ENCODE results near the gene PCTP.

Gene PCTP

DNA sequence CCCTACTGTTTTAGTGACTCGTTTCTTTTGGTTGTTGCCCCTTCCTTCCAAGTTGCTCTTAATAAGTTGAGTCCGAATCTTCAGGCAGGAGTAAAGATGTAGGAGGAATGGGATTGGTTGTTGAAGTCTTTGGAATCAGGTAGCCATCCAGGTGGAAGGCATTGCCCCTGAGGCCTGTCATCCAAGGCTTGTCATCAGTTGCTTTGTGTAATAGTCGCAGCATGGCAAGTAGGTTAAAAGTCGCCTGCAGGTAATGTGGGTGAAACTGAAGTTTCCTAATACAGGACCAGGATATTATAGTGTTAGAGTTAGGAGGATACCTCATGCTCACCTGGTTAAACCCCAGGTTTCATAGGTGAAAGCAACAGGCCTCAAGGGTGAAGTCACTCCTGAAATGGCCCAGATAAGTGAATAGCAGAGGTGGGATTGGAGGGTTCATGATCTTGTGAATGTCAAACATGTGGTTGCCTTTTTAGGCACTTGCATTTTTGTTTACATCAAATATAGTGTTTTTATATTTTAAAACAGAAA is 934 bp downstream of the PCTP start:
- in situ Hi-C loops (cut with HindIII; ENCODE audit: low sequenced_read_pairs) = no loop called here

DNA sequence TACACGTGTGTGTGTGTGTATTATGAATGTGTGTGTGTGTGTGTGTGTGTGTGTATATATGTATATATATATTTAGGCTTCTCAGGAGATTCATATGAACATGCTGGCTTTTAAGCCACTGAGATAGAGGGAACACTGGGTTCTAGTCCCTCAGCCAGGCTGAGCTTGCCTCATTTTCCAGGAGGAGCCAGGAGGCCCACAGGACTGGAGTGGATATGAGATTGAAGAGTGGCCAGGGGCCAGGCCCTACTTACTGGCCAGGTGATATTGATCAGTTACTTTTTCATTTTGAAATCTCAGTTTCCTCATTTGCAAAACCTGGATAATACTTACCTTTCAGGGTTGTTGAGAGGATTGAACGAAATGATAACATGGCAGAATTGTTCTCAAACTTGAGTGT is 5.8 kb downstream of the PCTP start:
- in situ Hi-C loops (cut with HindIII; ENCODE audit: low sequenced_read_pairs) = no loop called here

GRCh38 chr17:55757659-55758058 is 6.8 kb downstream of the PCTP start:
- in situ Hi-C loops (cut with HindIII; ENCODE audit: low sequenced_read_pairs) = no loop called here

- in situ Hi-C loops (cut with HindIII; ENCODE audit: low sequenced_read_pairs) = no loop called here
These were observed 7.3 kb downstream of the PCTP start for GRCh38 chr17:55758171-55758570.

- in situ Hi-C loops (cut with HindIII; ENCODE audit: low sequenced_read_pairs) = no loop called here
These were observed 9.9 kb downstream of the PCTP start for GRCh38 chr17:55760643-55761355.

DNA sequence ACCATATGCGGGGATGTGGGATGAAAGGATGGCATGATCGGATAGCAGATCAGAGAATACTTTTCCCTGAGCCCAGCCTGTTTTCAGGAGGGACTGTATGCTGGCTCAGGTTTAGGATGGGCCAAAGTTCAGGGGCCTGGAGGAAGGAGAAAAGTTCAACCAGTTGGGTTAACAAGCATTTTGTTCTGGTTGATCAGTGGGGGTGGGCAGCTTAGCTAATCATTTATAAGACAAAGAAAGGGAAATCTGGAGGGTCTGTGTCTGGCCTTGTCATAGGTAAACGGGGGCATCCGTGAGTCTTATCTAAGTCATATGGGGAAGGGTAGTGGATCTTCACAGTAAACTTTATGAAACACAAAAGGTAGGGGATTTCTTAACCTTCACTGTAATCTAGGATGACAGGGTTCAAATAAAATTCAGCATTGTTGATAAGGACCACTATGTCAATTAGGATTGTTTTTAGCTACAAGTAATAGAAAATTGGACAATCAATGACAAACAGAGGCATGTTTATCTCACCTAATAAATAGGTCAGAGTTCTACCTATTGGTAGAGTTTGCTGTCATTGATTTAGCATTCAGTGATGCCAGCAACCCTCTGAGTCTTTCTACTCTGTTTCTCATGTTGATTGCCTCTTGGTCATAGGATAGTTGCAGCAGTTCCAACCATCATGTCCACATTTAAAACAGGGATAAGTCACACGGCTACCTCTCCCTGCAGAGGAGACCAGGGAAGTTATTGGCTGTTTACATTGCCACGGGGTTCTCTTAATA is 11.4 kb downstream of the PCTP start:
- in situ Hi-C loops (cut with HindIII; ENCODE audit: low sequenced_read_pairs) = no loop called here

DNA sequence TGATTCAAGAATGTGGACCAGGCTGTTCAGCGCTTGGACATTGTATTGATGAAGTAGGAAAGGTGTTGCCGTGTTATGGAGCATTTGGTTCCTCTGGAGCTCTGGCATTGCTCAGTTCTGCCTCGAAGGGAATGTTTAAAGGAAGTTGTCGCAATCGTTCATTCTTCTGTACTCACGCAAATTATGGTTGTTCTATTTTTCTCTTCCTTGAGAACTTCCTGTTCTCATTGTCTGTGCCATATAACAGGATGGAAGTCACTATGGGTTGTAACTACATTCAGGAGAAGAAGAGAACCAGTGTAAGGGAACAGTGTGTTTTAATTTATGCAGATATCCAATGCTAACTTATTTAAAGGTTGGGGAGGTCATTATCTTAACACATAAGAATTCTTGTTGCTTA is 13.0 kb downstream of the PCTP start:
- in situ Hi-C loops (cut with HindIII; ENCODE audit: low sequenced_read_pairs) = no loop called here

DNA sequence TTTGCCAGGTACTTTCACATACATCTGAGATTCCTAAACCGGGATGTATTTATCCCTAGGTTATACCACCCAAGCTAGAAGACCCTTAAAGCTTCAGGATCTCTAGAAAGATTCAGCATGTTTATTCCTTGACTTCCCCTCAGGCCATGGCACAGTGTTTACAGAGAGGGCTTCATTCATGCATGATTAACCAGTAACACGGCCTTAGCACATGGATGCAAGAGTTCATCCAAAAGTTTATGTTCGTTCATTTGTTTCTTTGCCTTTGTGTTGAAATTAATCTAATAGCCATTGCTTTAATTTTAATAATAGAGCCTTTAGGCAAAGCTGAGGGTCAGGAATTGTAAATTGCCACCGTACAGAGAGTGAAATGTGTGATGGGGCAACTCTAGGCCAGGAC is 13.8 kb downstream of the PCTP start:
- in situ Hi-C loops (cut with HindIII; ENCODE audit: low sequenced_read_pairs) = no loop called here

DNA sequence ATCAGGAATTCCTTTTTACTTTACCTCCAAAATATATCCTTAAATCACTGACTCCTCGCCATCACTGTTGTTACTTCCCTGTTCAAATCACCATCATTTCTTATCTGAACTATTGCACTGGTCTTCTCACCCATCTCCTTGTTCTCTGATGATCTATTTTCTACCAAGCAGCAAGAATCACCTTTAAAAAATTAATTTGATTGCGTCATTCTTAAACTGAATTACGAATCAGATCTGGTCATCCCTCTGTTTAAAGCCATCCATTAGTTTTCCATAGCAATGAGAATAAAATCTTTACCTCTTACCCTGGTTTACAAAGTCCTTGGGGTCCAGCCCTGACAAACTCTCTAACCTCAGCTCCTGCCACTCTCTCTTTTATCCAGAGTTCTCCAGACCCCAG is 14.6 kb downstream of the PCTP start:
- in situ Hi-C loops (cut with HindIII; ENCODE audit: low sequenced_read_pairs) = no loop called here

- in situ Hi-C loops (cut with HindIII; ENCODE audit: low sequenced_read_pairs) = no loop called here
These were observed 18.2 kb downstream of the PCTP start for GRCh38 chr17:55768936-55769624.

GRCh38 chr17:55769625-55770000 is 18.8 kb downstream of the PCTP start:
- in situ Hi-C loops (cut with HindIII; ENCODE audit: low sequenced_read_pairs) = no loop called here

- in situ Hi-C loops (cut with HindIII; ENCODE audit: low sequenced_read_pairs) = no loop called here
These were observed 19.5 kb downstream of the PCTP start for GRCh38 chr17:55770196-55770870.

DNA sequence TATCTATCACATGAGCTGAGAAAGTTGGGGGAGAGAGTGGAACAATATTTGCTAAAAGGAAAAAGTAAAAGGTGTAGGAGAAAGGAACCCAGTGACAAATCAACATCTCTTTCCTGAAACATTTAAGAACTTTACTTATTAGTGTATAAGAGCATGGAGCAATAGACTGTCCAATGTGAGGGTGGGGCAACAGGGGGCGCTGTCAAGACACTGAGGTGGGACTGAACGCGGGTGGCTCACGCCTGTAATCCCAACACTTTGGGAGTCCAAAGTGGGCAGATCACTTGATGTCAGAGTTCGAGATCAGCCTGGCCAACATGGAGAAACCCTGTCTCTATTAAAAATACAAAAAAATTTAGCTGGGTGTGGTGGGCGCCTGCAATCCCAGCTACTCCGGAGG is 21.2 kb downstream of the PCTP start:
- in situ Hi-C loops (cut with HindIII; ENCODE audit: low sequenced_read_pairs) = no loop called here

DNA sequence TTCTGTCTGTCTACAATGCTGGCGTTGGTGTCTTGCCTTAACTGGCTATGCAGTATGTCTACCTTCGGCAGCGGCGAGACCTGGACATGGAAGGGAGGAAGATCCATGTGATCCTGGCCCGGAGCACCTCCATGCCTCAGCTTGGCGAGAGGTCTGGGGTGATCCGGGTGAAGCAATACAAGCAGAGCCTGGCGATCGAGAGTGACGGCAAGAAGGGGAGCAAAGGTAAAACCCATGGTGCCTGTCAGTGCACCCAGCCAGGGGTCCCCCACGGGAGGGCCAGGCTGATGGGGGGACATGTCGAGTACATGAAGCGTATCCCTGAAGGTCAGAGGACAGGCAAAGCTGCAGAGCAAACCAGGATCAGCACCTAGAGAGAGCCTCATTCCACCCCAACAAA is 22.8 kb downstream of the PCTP start:
- in situ Hi-C loops (cut with HindIII; ENCODE audit: low sequenced_read_pairs) = no loop called here

DNA sequence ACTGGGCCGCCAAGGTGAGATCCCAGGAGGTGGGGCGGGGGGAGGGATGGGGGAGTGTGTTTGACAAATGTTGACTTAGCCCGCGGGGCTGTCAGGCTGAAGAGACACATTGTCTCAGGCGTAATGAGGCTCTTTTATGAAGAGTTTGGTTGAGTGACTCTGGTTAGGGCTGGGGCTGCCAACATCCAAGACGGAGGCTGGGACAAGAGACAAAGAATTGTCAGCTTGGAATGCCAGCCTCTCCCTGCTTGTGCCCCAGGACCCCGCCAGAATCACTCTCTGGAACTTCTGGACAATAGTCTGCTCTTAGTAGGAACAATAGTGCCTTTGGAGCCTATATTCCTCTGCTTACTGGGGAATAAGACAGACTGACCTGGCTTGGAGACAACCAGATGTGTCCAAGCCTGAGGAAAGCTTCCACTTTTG is 24.0 kb downstream of the PCTP start:
- in situ Hi-C loops (cut with HindIII; ENCODE audit: low sequenced_read_pairs) = loop anchor here (5.0 kb wide), 1 partner anchor 243 kb away; no protein-coding TSS in a partner anchor

GRCh38 chr17:55776271-55776670 is 25.4 kb downstream of the PCTP start:
- in situ Hi-C loops (cut with HindIII; ENCODE audit: low sequenced_read_pairs) = loop anchor here (5.0 kb wide), 1 partner anchor 244 kb away; no protein-coding TSS in a partner anchor

DNA sequence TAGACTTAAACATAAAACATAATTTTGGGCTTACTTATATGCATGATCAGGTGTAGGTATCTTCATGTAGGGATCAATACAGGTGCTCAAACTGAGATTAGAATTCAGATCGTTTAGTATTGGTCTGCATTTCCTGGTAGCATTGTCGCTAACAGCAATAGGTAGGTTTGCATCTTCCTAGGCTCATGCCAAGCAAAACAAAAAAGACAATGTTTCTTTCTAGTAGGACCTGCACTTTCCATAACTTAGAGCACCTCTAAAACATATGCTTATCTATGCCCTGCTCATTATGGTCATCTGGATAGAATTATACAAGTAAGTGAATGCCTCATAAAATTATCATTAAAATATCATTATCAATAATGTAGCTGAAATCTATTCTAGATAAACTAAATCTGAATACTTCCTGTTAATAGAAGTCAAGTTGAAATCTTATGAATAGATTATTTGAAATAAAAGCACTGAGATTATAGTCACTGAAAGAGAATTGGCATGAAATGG is 26.7 kb downstream of the PCTP start:
- in situ Hi-C loops (cut with HindIII; ENCODE audit: low sequenced_read_pairs) = loop anchor here (5.0 kb wide), 1 partner anchor 245 kb away; no protein-coding TSS in a partner anchor

GRCh38 chr17:55778389-55779118 is 27.7 kb downstream of the PCTP start:
- in situ Hi-C loops (cut with HindIII; ENCODE audit: low sequenced_read_pairs) = loop anchor here (5.0 kb wide), 1 partner anchor 246 kb away; no protein-coding TSS in a partner anchor

GRCh38 chr17:55783684-55784245 is 32.9 kb downstream of the PCTP start:
- in situ Hi-C loops (cut with HindIII; ENCODE audit: low sequenced_read_pairs) = no loop called here

GRCh38 chr17:55784666-55785065 is 33.8 kb downstream of the PCTP start:
- in situ Hi-C loops (cut with HindIII; ENCODE audit: low sequenced_read_pairs) = no loop called here

All from DLD1 (cell line).